OCI-LY3 (cell line): ENCODE results near the gene ESPN.
"Not testable (repeated sequence)": the region's sequence is repeated elsewhere in the genome, so short reads cannot be mapped to it uniquely, and the experiment has no call there.

Source experiments
- H2AFZ ChIP-seq: fragments of 200-600, 300-600 bp; shearing (Covaris generic); 2 replicates; pipeline ENCODE4 v1.6.0; 2014; ENCODE audit warnings: antibody characterized with exemption, low read depth, low read length
- H3K27ac ChIP-seq: fragments of 200-600, 300-600 bp; sonication (generic); 2 replicates; pipeline ENCODE4 v1.5.1; 2014; ENCODE audit warnings: mild to moderate bottlenecking, low read length, moderate library complexity, mixed read lengths
- H3K27me3 ChIP-seq: fragments of 200-600, 300-600 bp; sonication (generic); 2 replicates; pipeline ENCODE4 v1.6.1; 2014; ENCODE audit warnings: low read depth, low read length, mixed read lengths
- H3K36me3 ChIP-seq: fragments of 200-600, 300-600 bp; sonication (generic); replicated peaks from 2 replicates; pipeline ENCODE3; 2014; ENCODE audit warnings: low read depth, low read length, mixed read lengths
- H3K4me1 ChIP-seq: fragments of 300-600, 200-600 bp; sonication (generic); 2 replicates; pipeline ENCODE4 v1.6.1; 2014; ENCODE audit warnings: low read length, mixed read lengths
- H3K4me2 ChIP-seq: fragments of 200-600, 300-600 bp; sonication (generic); 2 replicates; pipeline ENCODE4 v1.6.1; 2014; ENCODE audit warnings: low read length, mixed read lengths
- H3K4me3 ChIP-seq: fragments of 300-600, 200-600 bp; sonication (generic); 2 replicates; pipeline ENCODE4 v1.5.1; 2014; ENCODE audit warnings: antibody characterized with exemption, mild to moderate bottlenecking, low read length, moderate library complexity
- H3K79me2 ChIP-seq: fragments of 300-600, 200-600 bp; shearing (Covaris generic); 2 replicates; pipeline ENCODE4 v1.6.1; 2014; ENCODE audit warnings: mild to moderate bottlenecking, low read length, mixed read lengths
- H3K9ac ChIP-seq: fragments of 300-600, 200-600 bp; shearing (Covaris generic); 2 replicates; pipeline ENCODE4 v1.6.0; 2014; ENCODE audit warnings: mild to moderate bottlenecking, low read length, moderate library complexity
- H3K9me3 ChIP-seq: fragments of 200-600, 300-600 bp; shearing (Covaris generic); 2 replicates; pipeline ENCODE4 v1.6.1; 2014; ENCODE audit warnings: low read length, mixed read lengths; ENCODE audit not compliant: insufficient read depth
- H4K20me1 ChIP-seq: fragments of 200-600, 300-600 bp; sonication (generic); 2 replicates; pipeline ENCODE4 v1.6.1; 2016; ENCODE audit warnings: low read length, mixed read lengths; ENCODE audit not compliant: insufficient read depth
- EZH2phosphoT487 ChIP-seq: fragments of 200-600 bp; shearing (Covaris generic); IDR thresholded peaks from 2 replicates; pipeline ENCODE4 v1.6.1; 2018; ENCODE audit warnings: antibody characterized with exemption, mixed run types, low read depth
- TF ChIP-seq, protein P1 (sequence below): fragments of 200-600, 300-600 bp; sonication (generic); IDR thresholded peaks from 2 replicates; pipeline ENCODE4 v1.5.1; 2014; ENCODE audit warnings: antibody characterized with exemption, low read length, low read depth

Gene ESPN

GRCh38 chr1:6434186-6434585 is 9.6 kb downstream of the ESPN start:
- no peaks in the 10 kb centered on the region for H3K4me1 ChIP-seq
- H3K36me3 ChIP-seq: no peaks in the 10 kb centered on the region
- no peak overlapping the region for H3K4me2 ChIP-seq
- no peaks in the 10 kb centered on the region for H3K79me2 ChIP-seq
- no peak overlapping the region for H3K9ac ChIP-seq
- H3K4me3 ChIP-seq: no peak overlapping the region
- no peaks in the 10 kb centered on the region for H3K9me3 ChIP-seq
- no peak overlapping the region for H3K27ac ChIP-seq
- H3K27me3 ChIP-seq: no peaks in the 10 kb centered on the region
- no peak overlapping the region for H2AFZ ChIP-seq
- H4K20me1 ChIP-seq: no peaks in the 10 kb centered on the region
- TF ChIP-seq, protein P1, sequence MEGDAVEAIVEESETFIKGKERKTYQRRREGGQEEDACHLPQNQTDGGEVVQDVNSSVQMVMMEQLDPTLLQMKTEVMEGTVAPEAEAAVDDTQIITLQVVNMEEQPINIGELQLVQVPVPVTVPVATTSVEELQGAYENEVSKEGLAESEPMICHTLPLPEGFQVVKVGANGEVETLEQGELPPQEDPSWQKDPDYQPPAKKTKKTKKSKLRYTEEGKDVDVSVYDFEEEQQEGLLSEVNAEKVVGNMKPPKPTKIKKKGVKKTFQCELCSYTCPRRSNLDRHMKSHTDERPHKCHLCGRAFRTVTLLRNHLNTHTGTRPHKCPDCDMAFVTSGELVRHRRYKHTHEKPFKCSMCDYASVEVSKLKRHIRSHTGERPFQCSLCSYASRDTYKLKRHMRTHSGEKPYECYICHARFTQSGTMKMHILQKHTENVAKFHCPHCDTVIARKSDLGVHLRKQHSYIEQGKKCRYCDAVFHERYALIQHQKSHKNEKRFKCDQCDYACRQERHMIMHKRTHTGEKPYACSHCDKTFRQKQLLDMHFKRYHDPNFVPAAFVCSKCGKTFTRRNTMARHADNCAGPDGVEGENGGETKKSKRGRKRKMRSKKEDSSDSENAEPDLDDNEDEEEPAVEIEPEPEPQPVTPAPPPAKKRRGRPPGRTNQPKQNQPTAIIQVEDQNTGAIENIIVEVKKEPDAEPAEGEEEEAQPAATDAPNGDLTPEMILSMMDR: no peak
- TF ChIP-seq EZH2phosphoT487: no peak

- Histone ChIP-seq H3K9ac (no peak overlapping the region), H3K27me3 (no peaks in the 10 kb centered on the region), H4K20me1 (no peaks in the 10 kb centered on the region), H3K4me3 (no peak overlapping the region), H3K4me2 (no peak overlapping the region), H3K36me3 (no peaks in the 10 kb centered on the region), H3K79me2 (no peaks in the 10 kb centered on the region), H3K27ac (no peak overlapping the region), H3K4me1 (no peaks in the 10 kb centered on the region), H3K9me3 (no peaks in the 10 kb centered on the region), H2AFZ (no peak overlapping the region)
- TF ChIP-seq, protein P1: no peak
- TF ChIP-seq EZH2phosphoT487: no peak
These were observed 10.6 kb downstream of the ESPN start for GRCh38 chr1:6435129-6435528.

DNA sequence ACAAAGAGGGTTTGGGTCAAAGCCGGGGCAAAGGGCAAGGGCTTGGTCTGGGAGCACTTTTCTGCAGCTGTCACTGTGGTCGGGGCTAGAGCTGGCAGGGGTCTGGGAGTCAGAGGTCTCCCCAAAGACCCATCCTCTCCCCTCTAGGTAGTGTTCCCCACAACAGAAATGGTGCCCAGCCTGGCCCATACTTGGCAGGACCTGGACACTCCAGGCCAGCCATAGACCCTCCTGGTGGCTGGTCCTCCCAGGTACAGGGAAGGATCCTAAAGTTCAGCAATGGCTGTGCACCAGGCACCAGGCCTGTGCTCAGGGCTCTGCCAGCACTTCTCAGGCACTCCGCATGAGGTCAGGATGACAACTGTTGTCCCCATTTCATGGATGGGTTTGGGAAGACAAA is 11.0 kb downstream of the ESPN start:
- no peak overlapping the region for H2AFZ ChIP-seq
- no peak overlapping the region for H3K27ac ChIP-seq
- no peak overlapping the region for H3K4me3 ChIP-seq
- TF ChIP-seq, protein P1: no peak
- TF ChIP-seq EZH2phosphoT487: no peak
- no peaks in the 10 kb centered on the region for H3K9me3 ChIP-seq
- H3K4me2 ChIP-seq: no peak overlapping the region
- no peaks in the 10 kb centered on the region for H3K27me3 ChIP-seq
- H3K4me1 ChIP-seq: no peaks in the 10 kb centered on the region
- H4K20me1 ChIP-seq: no peaks in the 10 kb centered on the region
- H3K9ac ChIP-seq: no peak overlapping the region
- no peaks in the 10 kb centered on the region for H3K36me3 ChIP-seq
- H3K79me2 ChIP-seq: no peaks in the 10 kb centered on the region

DNA sequence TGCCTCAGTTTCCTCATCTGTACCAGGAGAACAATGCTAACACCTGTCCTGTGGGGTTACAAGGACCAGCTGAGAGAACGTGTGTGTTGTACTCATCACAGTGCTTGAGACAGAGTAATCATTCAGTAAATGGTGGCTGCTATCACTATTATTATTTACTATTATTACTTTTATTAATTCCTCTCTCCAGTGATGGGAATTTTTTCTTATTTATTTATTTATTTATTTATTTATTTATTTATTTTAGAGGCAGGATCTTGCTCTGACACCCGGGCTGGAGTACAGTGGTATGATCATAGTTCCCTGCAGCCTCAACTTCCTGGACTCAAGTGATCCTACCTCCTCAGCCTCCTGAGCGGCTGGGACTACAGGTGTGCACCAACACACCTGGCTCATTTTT is 11.7 kb downstream of the ESPN start:
- H4K20me1 ChIP-seq, H3K4me1 ChIP-seq, H3K79me2 ChIP-seq, H3K27ac ChIP-seq, H3K27me3 ChIP-seq, H3K4me3 ChIP-seq, H3K9ac ChIP-seq, H3K4me2 ChIP-seq, H3K9me3 ChIP-seq, H3K36me3 ChIP-seq, H2AFZ ChIP-seq: not testable (repeated sequence)

GRCh38 chr1:6437012-6437700 is 12.6 kb downstream of the ESPN start:
- H3K9ac ChIP-seq, H3K9me3 ChIP-seq, H3K4me2 ChIP-seq, H3K4me3 ChIP-seq, H3K79me2 ChIP-seq, H3K27ac ChIP-seq, H2AFZ ChIP-seq, H3K4me1 ChIP-seq, H3K27me3 ChIP-seq, H4K20me1 ChIP-seq, H3K36me3 ChIP-seq: not testable (repeated sequence)
